MCF 10A (cell line): ENCODE data around the gene IL10RB. TPM values are rescaled to one million over a fixed set of nuclear protein-coding genes. Genes with fewer than 3 reads are reported as not detected.
A peak's percentile ranks its signal among the peaks of the same experiment; 100 is the strongest.

Experiments used
- BruUV-seq: library from RNA; stranded (reverse); fragments of 400-500 nt; replicated peaks from 2 replicates; lab custom pipeline; 2021; lab: Mats Ljungman, UMichigan
- CTCF ChIA-PET: fragments of 300-600 bp; sonication (Branson Sonifier 250); formaldehyde crosslinking; extraction: SDS; loops from one replicate; lab custom pipeline; 2021; ENCODE audit warnings: antibody characterized with exemption, inconsistent platforms; lab: Yijun Ruan, JAX
- POLR2A ChIA-PET: fragments of 300-600, 350-650 bp; sonication (Branson Sonifier 250); formaldehyde crosslinking; extraction: SDS; loops from one replicate; lab custom pipeline; 2020; ENCODE audit warnings: antibody characterized with exemption, inconsistent platforms; lab: Yijun Ruan, JAX
- DNase-seq: peaks from one replicate; pipeline ENCODE4 v3.0.0-alpha.2; 2018; ENCODE audit not compliant: unreplicated experiment
- H3K27ac Mint-ChIP-seq: one replicate; pipeline ENCODE4 v1.8.0; 2022; ENCODE audit warnings: mild to moderate bottlenecking, low read depth, mixed read lengths; ENCODE audit not compliant: unreplicated experiment
- H3K27me3 Mint-ChIP-seq: one replicate; pipeline ENCODE4 v1.8.0; 2022; ENCODE audit warnings: mixed read lengths; ENCODE audit not compliant: insufficient read depth, unreplicated experiment
- H3K36me3 Mint-ChIP-seq: one replicate; pipeline ENCODE4 v1.8.0; 2022; ENCODE audit warnings: mild to moderate bottlenecking, moderate library complexity, mixed read lengths; ENCODE audit not compliant: insufficient read depth, unreplicated experiment
- H3K4me1 Mint-ChIP-seq: one replicate; pipeline ENCODE4 v1.8.0; 2022; ENCODE audit warnings: mixed read lengths; ENCODE audit not compliant: insufficient read depth, unreplicated experiment
- H3K4me3 Mint-ChIP-seq: one replicate; pipeline ENCODE4 v1.8.0; 2022; ENCODE audit warnings: mild to moderate bottlenecking, moderate library complexity, mixed read lengths; ENCODE audit not compliant: unreplicated experiment
- H3K9me3 Mint-ChIP-seq: one replicate; pipeline ENCODE4 v1.8.0; 2022; ENCODE audit warnings: mixed read lengths; ENCODE audit not compliant: unreplicated experiment
- CTCF ChIP-seq: fragments of 200-600 bp; IDR thresholded peaks from one replicate; pipeline ENCODE4 v1.8.0; 2022; ENCODE audit warnings: antibody characterized with exemption, mild to moderate bottlenecking; ENCODE audit not compliant: unreplicated experiment
- intact Hi-C: fragments of 100-400 bp; cut with micrococcal nuclease; formaldehyde crosslinking; loops from 2 replicates; pipeline ENCODE4 v1.14.1; 2022
- total RNA-seq: library from RNA; stranded (reverse); gene quantifications from 2 replicates; pipeline ENCODE4 v1.2.3, GENCODE V29; 2022

The IL10RB gene
- total RNA-seq, 1 experiment from 2014 or later = 23.2 TPM

DNA sequence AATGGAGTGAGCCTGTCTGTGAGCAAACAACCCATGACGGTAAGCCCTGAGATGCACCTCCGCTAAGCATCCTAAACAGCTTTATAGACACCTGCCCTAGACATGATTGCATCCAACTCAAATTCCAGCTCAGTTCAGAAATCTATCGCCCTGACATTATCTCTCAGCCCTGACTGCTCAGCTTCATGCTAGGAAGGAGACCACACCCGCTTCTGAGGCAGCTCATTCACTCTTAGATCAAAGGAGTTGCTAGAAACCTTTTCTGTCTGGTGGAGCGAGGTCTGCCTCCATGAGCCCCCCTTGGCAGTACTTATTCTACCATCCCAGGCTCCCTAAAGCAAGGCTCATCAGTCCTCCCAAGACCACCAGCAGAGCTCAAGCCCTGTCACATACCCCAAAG lies 17.0 kb downstream of the IL10RB start:
- DNase-seq = no peak
- H3K4me1 Mint-ChIP-seq = peaks cover 24% of the 10 kb centered on the region
- CTCF ChIA-PET = no interaction called here
- peaks cover 41% of the 10 kb centered on the region for H3K36me3 Mint-ChIP-seq
- no peak for TF ChIP-seq CTCF
- no TSS peak for BruUV-seq
- H3K4me3 Mint-ChIP-seq = no peak overlapping the region
- peaks cover 7% of the 10 kb centered on the region for H3K9me3 Mint-ChIP-seq
- POLR2A ChIA-PET = interaction anchor here (1.2 to 1.6 kb wide), 5 partner anchors 11 to 42 kb away, joined by 3 to 5 read pairs (median 4); partner anchors contain the start of genes IFNAR1 and IL10RB
- peak overlapping the region; percentile 66 for H3K27ac Mint-ChIP-seq
- intact Hi-C loops = no loop called here
- H3K27me3 Mint-ChIP-seq = no peaks in the 10 kb centered on the region

DNA sequence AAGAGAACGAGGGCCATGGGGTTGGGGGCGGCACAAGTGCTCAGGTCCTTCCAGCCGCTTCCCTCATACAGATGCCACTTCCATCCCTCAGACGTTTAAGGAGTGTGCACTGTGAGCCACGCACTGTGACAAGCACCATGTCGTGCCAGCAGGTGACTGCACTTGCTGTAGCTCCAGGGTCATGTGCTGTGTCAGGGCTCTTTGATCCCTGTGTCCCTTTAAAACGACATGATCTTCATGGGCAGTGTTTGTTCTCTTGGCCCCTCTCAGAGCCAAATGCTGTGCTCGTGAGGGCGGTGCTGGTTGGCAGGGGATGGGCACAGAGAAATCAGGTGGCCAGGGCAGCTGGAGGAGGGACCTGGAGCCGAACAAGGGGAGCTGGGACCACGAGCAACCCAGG lies 19.9 kb downstream of the IL10RB start:
- intact Hi-C loops = loop anchor here (2.0 kb wide), 1 partner anchor 39 kb away; the partner anchor contains the start of gene IFNAR1
- H3K4me3 Mint-ChIP-seq = peak overlapping the region; percentile 58
- no peak for TF ChIP-seq CTCF
- BruUV-seq = no TSS peak
- ChIA-PET POLR2A (interaction anchor here (0.7 to 3.2 kb wide), 9 partner anchors 14 to 123 kb away, joined by 3 to 23 read pairs (median 6); partner anchors contain the start of gene IFNAR1), CTCF (interaction anchor here (0.6 to 1.3 kb wide), 3 partner anchors 11 to 89 kb away, joined by 3 to 4 read pairs (median 3); no protein-coding TSS in a partner anchor)
- no peaks in the 10 kb centered on the region for H3K9me3 Mint-ChIP-seq
- H3K27me3 Mint-ChIP-seq = no peaks in the 10 kb centered on the region
- peak overlapping the region; percentile 96 for H3K27ac Mint-ChIP-seq
- H3K4me1 Mint-ChIP-seq = peaks cover 30% of the 10 kb centered on the region
- peaks cover 33% of the 10 kb centered on the region for H3K36me3 Mint-ChIP-seq
- DNase-seq = no peak

DNA sequence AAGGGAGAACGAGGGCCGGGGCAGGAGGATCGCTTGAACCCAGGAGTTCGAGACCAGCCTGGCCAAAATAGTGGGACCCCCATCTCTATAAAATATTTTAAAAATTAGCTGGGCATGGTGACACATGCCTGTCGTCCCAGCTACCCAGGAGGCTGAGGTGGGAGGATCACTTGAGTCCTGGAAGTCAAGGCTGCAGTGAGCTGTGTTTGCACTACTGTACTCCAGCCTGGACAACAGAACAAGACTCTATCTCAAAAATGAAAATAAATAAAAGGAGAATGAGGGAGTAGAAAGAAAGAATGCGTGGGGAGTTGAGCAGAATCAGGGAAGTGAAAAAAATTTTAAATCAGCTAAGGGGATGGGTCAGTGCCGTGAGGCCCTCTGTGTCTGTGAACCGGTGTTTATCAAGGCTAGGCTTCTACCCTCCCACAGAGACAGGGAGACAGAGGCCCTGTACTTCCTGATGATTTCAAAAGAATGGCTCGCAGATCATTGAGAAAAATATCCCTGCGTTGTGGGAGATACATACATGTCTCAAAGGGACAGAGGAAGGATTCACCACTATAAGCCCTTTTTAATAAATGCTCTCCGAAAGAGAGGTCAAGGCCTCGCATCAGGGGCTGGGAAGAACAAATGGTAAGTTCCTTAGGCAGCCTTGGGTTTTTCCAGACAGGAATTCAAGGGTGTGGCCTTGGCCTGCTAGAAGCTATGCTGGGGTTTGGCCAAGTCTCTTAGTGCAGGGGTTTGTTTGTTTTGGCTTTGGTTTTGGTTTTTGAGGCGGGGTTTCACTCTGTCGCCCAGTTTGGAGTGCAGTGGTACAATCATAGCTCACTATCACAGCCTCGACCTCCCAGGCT lies 20.7 kb downstream of the IL10RB start:
- no peaks in the 10 kb centered on the region for H3K9me3 Mint-ChIP-seq
- CTCF ChIA-PET = interaction anchor here (0.6 to 1.3 kb wide), 4 partner anchors 14 to 90 kb away, joined by 3 to 7 read pairs (median 4); no protein-coding TSS in a partner anchor
- no peak for TF ChIP-seq CTCF
- peak; percentile 92 for DNase-seq
- peaks cover 30% of the 10 kb centered on the region for H3K4me1 Mint-ChIP-seq
- peak overlapping the region; percentile 96 for H3K27ac Mint-ChIP-seq
- H3K27me3 Mint-ChIP-seq = no peaks in the 10 kb centered on the region
- peaks cover 30% of the 10 kb centered on the region for H3K36me3 Mint-ChIP-seq
- intact Hi-C loops = loop anchor here (2.0 kb wide), 1 partner anchor 38 kb away; the partner anchor contains the start of gene IFNAR1
- BruUV-seq = TSS peak; percentile 43
- peak overlapping the region; percentile 12 for H3K4me3 Mint-ChIP-seq
- POLR2A ChIA-PET = interaction anchor here (0.6 to 3.2 kb wide), 13 partner anchors 13 to 580 kb away, joined by 3 to 23 read pairs (median 6); partner anchors contain the start of genes IFNAR1 and IL10RB
